ENCODE results near the gene AGMO. TPM values are rescaled to one million over a fixed set of nuclear protein-coding genes. Genes with fewer than 3 reads are reported as not detected.

Gene AGMO
- total RNA-seq, 2 donors from 2014 or later = 0.48 TPM; not detected in 1

- DNase-seq (ENCODE audit: low spot score) = no peak
- no peaks in the 10 kb centered on the region for H3K4me1 ChIP-seq
- H3K36me3 ChIP-seq = no peaks in the 10 kb centered on the region
- no peaks in the 10 kb centered on the region for H3K9me3 ChIP-seq
- TF ChIP-seq CTCF (IDR thresholded peaks at IDR 0.05) = no peak
- peak overlapping the region in 1 of 2 donors; percentile 15 for H3K27ac ChIP-seq
- no peak overlapping the region for H3K4me3 ChIP-seq
- no peaks in the 10 kb centered on the region for H3K27me3 ChIP-seq
Observed at GRCh38 chr7:15478401-15478800, 83.4 kb downstream of the AGMO start.

- TF ChIP-seq CTCF (IDR thresholded peaks at IDR 0.05) = no peak
- no peak for DNase-seq (ENCODE audit: low spot score)
- Histone ChIP-seq H3K4me1 (no peaks in the 10 kb centered on the region), H3K9me3 (no peaks in the 10 kb centered on the region), H3K4me3 (peak overlapping the region in 1 of 2 donors; percentile 14), H3K27me3 (no peaks in the 10 kb centered on the region), H3K36me3 (no peaks in the 10 kb centered on the region), H3K27ac (peak overlapping the region in 1 of 2 donors; percentile 29)
Observed at GRCh38 chr7:15476531-15476918, 85.3 kb downstream of the AGMO start.

- H3K36me3 ChIP-seq = no peaks in the 10 kb centered on the region
- H3K4me3 ChIP-seq = peak overlapping the region in 1 of 2 donors; percentile 14
- H3K4me1 ChIP-seq = no peaks in the 10 kb centered on the region
- H3K9me3 ChIP-seq = no peaks in the 10 kb centered on the region
- no peak for TF ChIP-seq CTCF (IDR thresholded peaks at IDR 0.05)
- peak overlapping the region in 1 of 2 donors; percentile 29 for H3K27ac ChIP-seq
- H3K27me3 ChIP-seq = no peaks in the 10 kb centered on the region
- DNase-seq (ENCODE audit: low spot score) = no peak
Observed at GRCh38 chr7:15475808-15476530, 85.8 kb downstream of the AGMO start.

- no peaks in the 10 kb centered on the region for H3K4me1 ChIP-seq
- no peak overlapping the region for H3K4me3 ChIP-seq
- H3K9me3 ChIP-seq = no peaks in the 10 kb centered on the region
- H3K36me3 ChIP-seq = no peaks in the 10 kb centered on the region
- DNase-seq (ENCODE audit: low spot score) = no peak
- TF ChIP-seq CTCF (IDR thresholded peaks at IDR 0.05) = no peak
- H3K27ac ChIP-seq = no peak overlapping the region
- H3K27me3 ChIP-seq = no peaks in the 10 kb centered on the region
Observed at GRCh38 chr7:15471669-15471950, 90.2 kb downstream of the AGMO start.

- no peak overlapping the region for H3K27ac ChIP-seq
- no peaks in the 10 kb centered on the region for H3K9me3 ChIP-seq
- H3K4me3 ChIP-seq = no peak overlapping the region
- DNase-seq (ENCODE audit: low spot score) = no peak
- no peak for TF ChIP-seq CTCF (IDR thresholded peaks at IDR 0.05)
- no peaks in the 10 kb centered on the region for H3K27me3 ChIP-seq
- H3K4me1 ChIP-seq = no peaks in the 10 kb centered on the region
- no peaks in the 10 kb centered on the region for H3K36me3 ChIP-seq
Observed at GRCh38 chr7:15470825-15471668, 90.8 kb downstream of the AGMO start.

Measured in right atrium auricular region (tissue), 2 donors.